SJCRH30 (cell line): Measurements from ENCODE around the gene CFAP57. TPM values are rescaled to one million over a fixed set of nuclear protein-coding genes. Genes with fewer than 3 reads are reported as not detected.

Experiments
- DNase-seq, 2 experiments: peaks; one replicate each; pipeline ENCODE4 v3.0.0-alpha.2; 2015 to 2020
- H3K27ac ChIP-seq: fragments of 250-450 bp; sonication (Bioruptor Pico); 2 replicates; pipeline ENCODE4 v1.5.1; 2020; ENCODE audit warnings: mild to moderate bottlenecking, moderate library complexity
- H3K27me3 ChIP-seq: fragments of 250-450 bp; sonication (Bioruptor Pico); 2 replicates; pipeline ENCODE4 v1.5.1; 2020; ENCODE audit warnings: mild to moderate bottlenecking, moderate library complexity
- H3K36me3 ChIP-seq: fragments of 250-450 bp; sonication (Bioruptor Pico); 2 replicates; pipeline ENCODE4 v1.5.1; 2020; ENCODE audit warnings: mild to moderate bottlenecking, moderate library complexity
- H3K4me1 ChIP-seq: fragments of 250-450 bp; sonication (Bioruptor Pico); 2 replicates; pipeline ENCODE4 v1.5.1; 2020; ENCODE audit warnings: mild to moderate bottlenecking, moderate library complexity
- H3K4me3 ChIP-seq: fragments of 250-450 bp; sonication (Bioruptor Pico); 2 replicates; pipeline ENCODE4 v1.5.1; 2020; ENCODE audit warnings: mild to moderate bottlenecking, moderate library complexity
- H3K9me3 ChIP-seq: fragments of 250-450 bp; sonication (Bioruptor Pico); replicated peaks from 2 replicates; pipeline ENCODE4 v1.5.1; 2020; ENCODE audit warnings: mild to moderate bottlenecking, moderate library complexity
- total RNA-seq: library from RNA; depleted of rRNA; stranded (reverse); fragments of >200 nt; shearing (Covaris generic); gene quantifications from 2 replicates; pipeline ENCODE4 v1.2.3, GENCODE V29; 2014

CFAP57 gene
- total RNA-seq, 1 experiment from 2014 or later = 0.04 TPM

DNA sequence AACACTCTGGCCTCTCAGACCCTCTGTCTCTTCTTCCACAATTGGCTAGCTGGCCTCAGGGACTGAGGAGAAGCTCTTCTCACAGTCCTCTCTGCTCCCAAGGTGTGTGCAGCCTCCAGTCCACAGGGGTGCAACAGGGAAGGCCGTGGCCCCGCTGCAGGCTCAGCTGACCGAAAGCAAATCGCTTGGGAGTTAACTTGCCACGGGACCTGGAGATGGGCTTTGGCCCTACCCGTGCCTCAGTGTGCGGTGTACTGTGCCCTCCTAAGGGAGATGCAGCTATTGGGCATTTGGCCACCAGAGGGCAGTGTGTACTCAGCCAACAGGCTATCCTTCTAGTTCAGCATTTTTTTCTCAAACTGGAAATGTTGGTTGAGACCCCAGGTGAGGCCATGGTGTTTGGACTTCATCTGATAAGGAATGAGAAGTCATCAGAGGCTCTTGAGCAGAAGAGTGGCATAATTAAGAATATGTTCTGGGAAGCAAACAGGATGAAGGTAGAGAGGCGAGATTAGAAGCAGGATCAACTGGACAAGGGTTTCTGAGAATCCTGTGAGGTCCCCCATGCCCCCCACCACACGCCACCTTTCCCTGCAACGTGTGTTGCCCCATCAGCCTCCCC, 55.1 kb downstream of the CFAP57 start:
- no peaks in the 10 kb centered on the region for H3K4me1 ChIP-seq
- H3K27me3 ChIP-seq = no peaks in the 10 kb centered on the region
- DNase-seq = peak; percentile 78 to 91
- H3K27ac ChIP-seq = no peak overlapping the region
- no peaks in the 10 kb centered on the region for H3K36me3 ChIP-seq
- H3K9me3 ChIP-seq = no peaks in the 10 kb centered on the region
- H3K4me3 ChIP-seq = no peak overlapping the region

DNA sequence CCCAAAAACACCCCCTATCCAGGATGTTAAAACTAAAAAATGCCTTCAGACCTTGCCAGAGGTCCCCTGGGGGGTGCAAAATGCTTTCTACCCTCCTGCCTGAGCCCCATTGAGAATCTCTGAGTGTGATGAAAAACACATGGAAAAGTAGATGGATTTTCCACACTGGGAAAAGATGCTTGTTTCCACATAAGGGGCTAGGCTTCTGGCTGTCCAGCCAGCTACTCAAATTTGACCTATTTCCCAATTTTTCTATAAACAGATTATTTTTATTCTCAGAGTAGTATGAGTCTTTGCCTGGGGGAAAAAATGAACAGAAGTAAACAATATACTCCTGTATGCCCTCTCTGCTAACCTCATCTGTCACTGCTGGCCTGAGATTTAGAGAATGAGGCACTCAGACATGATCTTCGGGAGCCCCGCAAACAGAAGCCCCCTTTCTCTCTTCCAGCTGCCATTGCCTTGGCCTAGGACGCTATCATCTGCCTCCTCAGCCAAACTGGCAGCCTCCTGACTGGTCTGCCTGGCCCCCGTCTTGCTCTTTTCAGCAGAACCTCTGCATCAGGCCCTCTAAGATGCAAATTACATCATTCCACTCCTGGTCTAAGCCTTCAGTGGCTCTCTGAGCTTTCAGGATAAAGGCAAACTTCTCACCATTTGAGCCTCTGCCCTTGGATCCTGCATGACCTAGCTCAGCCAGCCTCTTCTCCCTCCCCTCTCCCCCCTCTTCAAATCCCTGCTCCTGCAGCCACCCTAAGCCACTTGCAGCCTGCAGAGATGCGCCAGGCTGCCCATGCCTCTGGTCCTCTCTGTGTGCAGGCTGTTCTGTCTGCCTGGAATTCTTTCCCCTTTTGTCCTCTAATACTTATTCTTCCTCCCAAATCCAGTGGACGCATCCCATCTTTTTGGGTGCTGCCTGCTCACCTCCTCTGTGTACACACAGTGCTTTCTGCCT, 58.0 kb downstream of the CFAP57 start:
- peaks cover 3% of the 10 kb centered on the region; the same call in 1 of the 2 replicates for H3K27me3 ChIP-seq
- H3K4me1 ChIP-seq = no peaks in the 10 kb centered on the region
- H3K27ac ChIP-seq = no peak overlapping the region
- DNase-seq = no peak
- no peaks in the 10 kb centered on the region for H3K9me3 ChIP-seq
- no peak overlapping the region for H3K4me3 ChIP-seq
- no peaks in the 10 kb centered on the region for H3K36me3 ChIP-seq

DNA sequence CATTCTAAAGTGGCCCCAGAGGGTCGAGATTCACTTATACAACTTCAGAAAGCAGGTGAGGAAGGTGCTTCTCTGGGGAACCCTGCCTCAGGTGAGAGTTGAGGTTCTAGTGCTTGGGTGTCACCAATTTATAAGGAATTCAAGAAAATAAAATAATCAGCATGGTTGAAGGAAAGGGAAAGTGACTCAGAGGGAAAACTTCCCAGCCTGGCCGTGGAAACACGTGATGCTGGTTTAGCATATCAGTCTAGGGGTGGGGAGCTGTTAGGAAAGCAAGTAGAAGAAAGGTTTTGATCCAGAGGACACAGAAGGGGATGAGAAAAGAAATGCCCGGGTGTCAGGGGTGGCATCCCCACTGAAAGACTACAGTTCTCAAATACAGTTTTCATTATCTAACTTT, 59.9 kb downstream of the CFAP57 start:
- Histone ChIP-seq H3K36me3 (no peaks in the 10 kb centered on the region), H3K4me1 (no peaks in the 10 kb centered on the region), H3K4me3 (no peak overlapping the region), H3K9me3 (no peaks in the 10 kb centered on the region), H3K27ac (no peak overlapping the region), H3K27me3 (peaks cover 12% of the 10 kb centered on the region)
- no peak for DNase-seq

DNA sequence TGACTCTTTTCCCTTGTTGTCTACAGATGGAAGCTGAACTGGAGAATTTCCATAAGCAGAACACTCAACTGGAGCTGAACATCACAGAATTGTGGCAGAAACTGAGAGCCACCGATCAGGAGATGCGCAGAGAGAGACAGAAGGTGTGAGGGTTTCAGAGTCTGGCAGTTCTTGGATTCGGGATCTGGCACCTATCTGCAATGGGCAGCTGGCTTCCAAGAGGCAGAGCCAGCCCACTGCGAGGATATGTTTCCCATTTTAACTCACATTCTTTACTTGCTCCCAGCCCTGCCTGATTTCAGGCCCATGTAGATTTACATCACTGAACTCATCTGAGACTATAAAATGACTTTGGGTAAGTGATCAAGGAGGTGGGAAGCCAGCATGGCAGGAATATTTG, 60.4 kb downstream of the CFAP57 start:
- H3K27ac ChIP-seq = no peak overlapping the region
- H3K9me3 ChIP-seq = no peaks in the 10 kb centered on the region
- H3K36me3 ChIP-seq = no peaks in the 10 kb centered on the region
- H3K4me1 ChIP-seq = no peaks in the 10 kb centered on the region
- H3K4me3 ChIP-seq = no peak overlapping the region
- DNase-seq = no peak
- peaks cover 12% of the 10 kb centered on the region for H3K27me3 ChIP-seq

DNA sequence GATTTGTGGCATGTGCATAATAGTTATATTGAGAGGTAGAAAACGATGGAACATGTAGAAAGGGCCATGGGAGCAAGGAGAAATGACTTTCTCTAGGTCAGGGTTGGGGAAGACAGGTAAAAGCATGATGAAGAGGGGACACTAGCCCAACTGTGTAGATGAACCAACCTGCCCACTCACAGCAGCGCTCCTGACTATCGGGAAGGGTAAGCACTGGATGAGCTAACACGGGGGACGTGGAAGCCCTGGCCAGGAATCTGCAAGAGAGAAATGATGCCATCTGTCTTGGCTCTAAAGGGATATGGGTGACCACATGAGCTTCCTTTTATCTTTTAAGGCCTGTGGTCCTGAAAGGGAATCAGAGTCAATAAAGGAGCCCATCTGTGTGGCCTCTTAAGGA, 61.5 kb downstream of the CFAP57 start:
- no peak overlapping the region for H3K4me3 ChIP-seq
- H3K4me1 ChIP-seq = no peaks in the 10 kb centered on the region
- no peak overlapping the region for H3K27ac ChIP-seq
- H3K9me3 ChIP-seq = no peaks in the 10 kb centered on the region
- no peaks in the 10 kb centered on the region for H3K36me3 ChIP-seq
- no peak for DNase-seq
- H3K27me3 ChIP-seq = peaks cover 12% of the 10 kb centered on the region

DNA sequence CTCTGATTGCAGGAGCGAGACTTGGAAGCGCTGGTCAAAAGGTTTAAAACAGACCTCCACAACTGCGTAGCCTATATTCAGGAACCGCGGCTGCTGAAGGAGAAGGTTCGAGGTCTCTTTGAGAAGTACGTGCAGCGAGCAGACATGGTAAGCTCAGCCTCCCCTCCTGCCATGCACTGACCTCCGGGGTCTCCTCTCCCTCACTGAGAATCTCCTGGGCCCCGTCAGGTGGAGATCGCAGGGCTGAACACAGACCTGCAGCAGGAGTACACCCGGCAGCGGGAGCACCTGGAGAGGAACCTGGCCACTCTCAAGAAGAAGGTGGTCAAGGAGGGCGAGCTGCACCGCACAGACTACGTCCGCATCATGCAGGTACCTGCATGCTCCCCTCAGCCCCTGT, 62.1 kb downstream of the CFAP57 start:
- Histone ChIP-seq H3K4me3 (no peak overlapping the region), H3K27me3 (peaks cover 12% of the 10 kb centered on the region), H3K9me3 (no peaks in the 10 kb centered on the region), H3K36me3 (no peaks in the 10 kb centered on the region), H3K4me1 (no peaks in the 10 kb centered on the region), H3K27ac (no peak overlapping the region)
- DNase-seq = no peak

DNA sequence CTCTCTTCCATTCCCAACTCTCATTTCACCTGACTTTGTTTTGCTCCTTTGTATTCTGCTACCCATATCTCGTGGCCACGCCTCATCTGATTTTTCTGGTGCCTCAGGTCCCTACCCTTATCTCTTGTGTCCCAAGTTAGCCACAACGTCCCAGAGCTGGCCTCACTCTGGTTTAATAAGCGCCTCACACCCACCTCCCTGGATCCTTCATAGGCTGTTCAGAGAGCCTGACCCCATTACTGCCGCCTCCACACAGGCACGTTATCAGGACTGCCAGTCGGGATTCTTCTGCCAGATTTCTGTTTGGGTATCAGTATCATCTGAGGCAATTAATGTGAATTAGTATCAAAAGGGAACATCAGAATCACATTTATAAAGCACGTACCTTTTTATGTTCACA, 62.9 kb downstream of the CFAP57 start:
- DNase-seq = no peak
- Histone ChIP-seq H3K4me1 (no peaks in the 10 kb centered on the region), H3K36me3 (no peaks in the 10 kb centered on the region), H3K4me3 (no peak overlapping the region), H3K9me3 (no peaks in the 10 kb centered on the region), H3K27me3 (peaks cover 12% of the 10 kb centered on the region), H3K27ac (no peak overlapping the region)

DNA sequence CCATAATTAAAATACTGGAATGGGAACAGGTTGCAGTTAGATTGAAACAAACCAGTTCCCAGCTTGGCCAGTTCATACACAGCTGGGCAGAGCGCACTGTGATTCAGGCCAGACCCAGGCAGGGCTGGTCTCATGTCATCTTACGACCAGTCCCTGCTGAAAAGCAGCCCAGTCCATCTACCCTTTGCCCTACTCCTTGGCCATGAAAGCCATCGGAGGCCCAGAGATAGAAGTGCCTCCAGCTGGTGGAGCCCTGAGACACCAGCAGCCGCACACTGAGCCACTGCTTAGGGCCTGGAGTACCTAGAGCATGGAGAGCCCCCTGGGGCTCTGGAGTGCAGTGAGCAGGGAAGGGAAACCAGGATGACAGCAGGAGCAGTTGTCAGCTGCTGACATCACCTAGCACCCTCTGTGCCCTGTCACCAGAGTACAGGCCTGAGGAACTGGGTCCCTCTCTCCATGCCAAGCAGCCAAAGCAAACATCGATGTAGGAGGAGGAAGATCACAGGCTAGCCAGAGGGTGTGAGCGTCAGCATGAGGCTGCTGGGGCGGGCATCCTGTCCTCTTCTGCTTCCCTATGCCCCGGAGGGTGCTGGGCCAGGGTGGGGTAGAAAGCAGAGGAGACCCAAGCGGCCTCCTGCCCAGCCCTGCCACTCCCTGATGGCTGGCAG, 63.5 kb downstream of the CFAP57 start:
- peaks cover 12% of the 10 kb centered on the region for H3K27me3 ChIP-seq
- no peaks in the 10 kb centered on the region for H3K36me3 ChIP-seq
- no peak for DNase-seq
- H3K27ac ChIP-seq = no peak overlapping the region
- no peaks in the 10 kb centered on the region for H3K9me3 ChIP-seq
- no peaks in the 10 kb centered on the region for H3K4me1 ChIP-seq
- no peak overlapping the region for H3K4me3 ChIP-seq

DNA sequence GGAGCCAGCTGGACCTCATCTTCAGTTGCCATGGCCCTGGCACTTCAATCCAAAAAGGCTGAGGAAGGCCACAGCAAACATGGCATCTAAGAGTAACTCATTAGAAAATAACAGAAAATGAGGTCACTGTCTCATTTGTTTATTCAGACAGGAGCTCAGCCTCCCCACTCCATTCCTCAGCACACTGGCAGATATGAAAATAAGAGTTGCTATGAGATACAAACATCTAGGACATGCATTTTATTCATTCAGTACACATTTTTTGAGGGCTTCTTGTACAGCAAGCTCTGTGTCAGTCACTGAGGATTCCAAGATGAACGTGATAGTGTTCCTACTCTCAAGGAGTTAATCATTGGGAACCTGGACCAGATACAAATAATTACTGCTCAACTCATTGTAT, 65.0 kb downstream of the CFAP57 start:
- Histone ChIP-seq H3K27ac (no peak overlapping the region), H3K9me3 (no peaks in the 10 kb centered on the region), H3K4me3 (no peak overlapping the region), H3K27me3 (peaks cover 12% of the 10 kb centered on the region), H3K4me1 (no peaks in the 10 kb centered on the region), H3K36me3 (no peaks in the 10 kb centered on the region)
- no peak for DNase-seq

DNA sequence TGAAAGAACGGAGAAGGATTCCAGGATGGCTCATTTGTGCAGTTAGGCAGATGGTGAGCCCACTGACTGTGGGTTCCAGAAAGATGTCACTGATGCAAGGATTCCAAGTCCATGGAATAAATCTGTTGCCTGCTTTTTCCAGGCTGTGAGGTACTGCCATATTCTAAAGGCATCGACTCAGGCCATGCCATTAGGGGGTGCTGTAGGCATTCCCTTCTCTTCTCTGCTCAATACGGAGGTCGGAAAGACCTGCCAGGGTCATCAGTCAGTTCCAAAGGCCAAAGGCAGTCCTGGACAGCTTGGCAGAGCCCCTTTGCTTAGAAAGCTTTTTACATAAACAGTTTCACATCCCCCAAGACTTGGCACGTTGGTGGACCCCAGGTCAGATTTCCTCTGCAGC, 66.0 kb downstream of the CFAP57 start:
- H3K4me3 ChIP-seq = no peak overlapping the region
- H3K4me1 ChIP-seq = no peaks in the 10 kb centered on the region
- peak; percentile 39 to 67 for DNase-seq
- H3K9me3 ChIP-seq = no peaks in the 10 kb centered on the region
- H3K36me3 ChIP-seq = no peaks in the 10 kb centered on the region
- peaks cover 12% of the 10 kb centered on the region for H3K27me3 ChIP-seq
- no peak overlapping the region for H3K27ac ChIP-seq

DNA sequence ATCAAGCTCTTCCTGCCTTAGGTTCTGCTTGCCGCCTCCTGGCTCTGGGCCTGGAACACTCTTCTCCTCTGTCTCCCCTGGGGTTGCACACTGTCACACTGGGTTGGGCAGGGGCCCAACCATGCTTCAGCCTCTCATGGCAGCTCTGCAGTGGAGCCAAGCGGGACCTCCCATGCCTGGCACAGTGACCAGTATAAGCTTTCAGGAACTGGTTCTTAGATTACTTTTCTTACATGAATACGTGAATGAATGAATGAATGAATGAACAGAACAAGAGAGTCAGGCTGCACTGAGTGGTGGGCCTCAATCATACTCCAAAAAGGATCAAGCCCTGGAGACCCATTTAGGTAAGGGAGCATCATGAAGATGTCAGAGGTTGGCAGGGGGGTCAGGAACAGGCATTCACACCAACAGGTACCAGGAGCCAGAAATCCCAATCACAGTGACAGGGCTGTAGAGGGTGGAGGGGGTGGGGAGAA, 66.9 kb downstream of the CFAP57 start:
- no peaks in the 10 kb centered on the region for H3K9me3 ChIP-seq
- no peak overlapping the region for H3K27ac ChIP-seq
- no peak overlapping the region for H3K4me3 ChIP-seq
- H3K36me3 ChIP-seq = no peaks in the 10 kb centered on the region
- no peaks in the 10 kb centered on the region for H3K4me1 ChIP-seq
- peaks cover 12% of the 10 kb centered on the region for H3K27me3 ChIP-seq
- DNase-seq = no peak

DNA sequence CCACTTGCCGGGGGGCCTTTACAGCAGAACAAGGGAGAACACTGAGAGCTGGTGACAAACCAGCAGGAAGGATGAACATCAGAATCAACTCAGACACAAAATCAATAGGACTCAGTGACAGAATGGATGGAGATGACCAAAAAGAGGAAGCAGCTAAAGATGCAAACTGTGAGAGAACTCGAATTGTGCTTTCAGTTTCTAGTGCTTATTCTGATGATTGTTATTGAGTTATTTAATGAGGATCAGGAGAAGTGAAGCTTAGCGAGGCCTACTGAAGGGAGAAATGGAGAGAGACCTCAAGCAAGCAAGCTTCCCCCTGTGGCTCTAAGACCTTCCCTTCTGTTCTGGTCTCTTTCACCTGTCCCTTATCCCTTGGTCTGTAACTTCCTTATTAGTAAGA, 67.4 kb downstream of the CFAP57 start:
- no peaks in the 10 kb centered on the region for H3K4me1 ChIP-seq
- no peaks in the 10 kb centered on the region for H3K9me3 ChIP-seq
- H3K36me3 ChIP-seq = no peaks in the 10 kb centered on the region
- no peak overlapping the region for H3K4me3 ChIP-seq
- H3K27me3 ChIP-seq = peaks cover 12% of the 10 kb centered on the region
- DNase-seq = no peak
- H3K27ac ChIP-seq = no peak overlapping the region

DNA sequence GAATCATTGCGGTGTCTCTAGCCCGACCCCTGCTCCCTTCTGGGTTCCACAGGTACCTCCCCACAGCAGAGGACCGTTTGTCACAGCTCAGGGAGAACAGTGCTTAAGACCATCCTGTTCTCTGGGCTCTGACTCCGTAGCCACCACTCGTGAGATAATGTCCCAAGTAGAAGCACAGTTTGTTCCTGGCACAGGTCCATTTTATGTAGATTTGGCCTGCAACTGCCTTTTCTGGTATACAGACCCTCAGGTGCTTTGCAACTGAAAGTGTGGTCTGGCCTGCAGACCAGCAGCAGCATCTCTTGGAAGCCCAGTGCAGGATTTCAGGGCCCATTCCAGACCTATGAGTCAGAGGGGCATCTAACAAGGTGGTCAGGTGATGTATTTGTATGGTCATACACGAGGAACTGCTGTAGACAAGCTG, 69.3 kb downstream of the CFAP57 start:
- Histone ChIP-seq H3K9me3 (0 out of 2 replicates have a peak, but pooled peaks cover 2% of the 10 kb centered on the region), H3K4me1 (no peaks in the 10 kb centered on the region), H3K27me3 (no peaks in the 10 kb centered on the region), H3K36me3 (no peaks in the 10 kb centered on the region), H3K4me3 (no peak overlapping the region), H3K27ac (no peak overlapping the region)
- DNase-seq = no peak

DNA sequence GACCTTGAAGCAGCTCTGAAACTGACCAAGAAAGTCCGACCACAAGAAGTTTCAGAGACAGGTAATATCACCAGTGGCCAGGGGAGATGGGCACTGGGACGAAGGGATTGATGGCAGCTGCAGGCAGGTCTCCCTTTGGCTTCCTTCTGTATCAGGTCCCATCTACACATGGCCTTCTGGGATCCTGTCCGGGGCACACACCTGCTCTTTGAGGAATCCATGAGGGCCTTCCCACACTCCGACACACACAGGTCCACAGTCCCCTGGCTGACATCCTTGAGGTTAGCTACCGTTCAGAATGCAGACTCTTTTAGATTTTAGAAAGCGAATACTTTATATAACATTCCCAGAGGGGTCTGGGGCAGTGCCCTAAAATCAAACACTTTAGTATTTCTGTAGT, 71.2 kb downstream of the CFAP57 start:
- H3K9me3 ChIP-seq = peaks cover 2% of the 10 kb centered on the region; the same call in 1 of the 2 replicates
- DNase-seq = no peak
- no peaks in the 10 kb centered on the region for H3K4me1 ChIP-seq
- H3K4me3 ChIP-seq = no peak overlapping the region
- no peaks in the 10 kb centered on the region for H3K27me3 ChIP-seq
- H3K36me3 ChIP-seq = no peaks in the 10 kb centered on the region
- no peak overlapping the region for H3K27ac ChIP-seq
